ENCODE measurements around the gene DIPK2B. TPM values are rescaled to one million over a fixed set of nuclear protein-coding genes. Genes with fewer than 3 reads are reported as not detected.

DIPK2B gene
- polyA plus RNA-seq, 2 of the 4 experiments (the other 2 are of a cell fraction): not detected

DNA sequence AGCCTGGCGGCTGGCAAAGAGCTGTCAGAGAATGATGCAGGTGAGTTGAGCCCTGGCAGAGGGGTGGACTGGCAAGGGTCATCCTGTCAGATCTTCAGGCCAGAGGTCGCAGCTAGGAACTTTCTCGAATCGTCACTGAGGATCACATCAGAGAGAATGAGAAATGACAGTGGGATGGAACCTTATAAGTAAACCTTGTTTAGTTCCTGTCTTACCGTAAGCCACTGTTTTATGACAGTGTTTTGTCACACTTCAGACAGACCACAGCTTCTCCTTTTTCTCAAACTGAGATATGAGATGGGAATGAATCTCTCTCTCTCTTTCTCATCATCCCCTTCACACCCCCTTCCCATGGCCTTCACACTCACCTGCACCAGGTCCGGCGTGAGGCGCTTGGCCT, 9.3 kb downstream of the DIPK2B start:
- Histone ChIP-seq H3K27ac (no peak overlapping the region), H3K4me2 (no peak overlapping the region), H3K4me1 (no peaks in the 10 kb centered on the region), H3K4me3 (no peak overlapping the region), H3K9me3 (no peaks in the 10 kb centered on the region)
- FAIRE-seq (no peak), DNase-seq (ENCODE audit: low read depth in 1 of 2, low spot score in 1 of 2) (no peak), ATAC-seq (no peak)
- 83% methylated on average over 8 of the region's 8 CpGs for WGBS (ENCODE audit: missing lambda C conversion rate)
- POLR2A ChIA-PET: no interaction called here
- TF ChIP-seq JUN (IDR thresholded peaks at IDR 0.05) (no peak), CHD2 (IDR thresholded peaks at IDR 0.05; ENCODE audit: low read length, partially characterized antibody) (no peak)
- TF ChIP-seq, protein P1, sequence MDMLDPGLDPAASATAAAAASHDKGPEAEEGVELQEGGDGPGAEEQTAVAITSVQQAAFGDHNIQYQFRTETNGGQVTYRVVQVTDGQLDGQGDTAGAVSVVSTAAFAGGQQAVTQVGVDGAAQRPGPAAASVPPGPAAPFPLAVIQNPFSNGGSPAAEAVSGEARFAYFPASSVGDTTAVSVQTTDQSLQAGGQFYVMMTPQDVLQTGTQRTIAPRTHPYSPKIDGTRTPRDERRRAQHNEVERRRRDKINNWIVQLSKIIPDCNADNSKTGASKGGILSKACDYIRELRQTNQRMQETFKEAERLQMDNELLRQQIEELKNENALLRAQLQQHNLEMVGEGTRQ (IDR thresholded peaks at IDR 0.05): no peak
- CTCF ChIA-PET: no interaction called here

DNA sequence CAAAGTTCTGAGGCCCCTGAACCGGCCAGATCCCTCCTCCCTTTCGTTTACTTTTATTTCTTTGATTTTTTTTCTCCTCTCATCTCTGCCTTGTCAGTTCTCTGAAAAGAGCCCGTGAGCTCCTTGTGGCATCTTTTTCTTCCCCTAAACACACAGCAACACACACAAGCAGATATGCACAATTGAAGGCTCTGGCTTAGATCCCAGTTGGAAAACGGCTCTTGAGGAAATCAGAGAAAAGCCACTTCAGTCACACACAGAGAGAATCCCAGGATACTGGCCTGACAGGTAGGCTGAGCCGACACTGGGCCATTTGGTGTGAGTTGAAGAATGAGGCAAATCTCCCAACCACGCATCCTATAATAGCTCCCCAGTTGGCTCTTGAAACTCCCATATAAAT, 12.9 kb downstream of the DIPK2B start:
- no peaks in the 10 kb centered on the region for H3K9me3 ChIP-seq
- no peak overlapping the region; the same call in 2 of the 3 replicates for H3K4me3 ChIP-seq
- TF ChIP-seq NFE2L2 (conservative IDR thresholded peaks at IDR 0.05; ENCODE audit: low read length) (no peak), CBX2 (IDR thresholded peaks at IDR 0.05; ENCODE audit: borderline replicate concordance, low read depth) (no peak), KDM1A (IDR thresholded peaks at IDR 0.05; ENCODE audit: low read depth) (no peak), HOXB13 (CRISPR knock-in tag; IDR thresholded peaks at IDR 0.05; ENCODE audit: low read depth) (no peak), EHMT2 (IDR thresholded peaks at IDR 0.05; ENCODE audit: low read depth) (no peak), RAD21 (conservative IDR thresholded peaks at IDR 0.05 in 1 of 2, IDR thresholded peaks at IDR 0.05 in 1 of 2) (no peak), CEBPB (IDR thresholded peaks at IDR 0.05) (no peak)
- H3K4me1 ChIP-seq: no peaks in the 10 kb centered on the region
- FAIRE-seq (no peak), ATAC-seq (0 out of 6 replicates have a peak, but pooled peaks of 1 of the 2 experiments have one; percentile 27), DNase-seq (ENCODE audit: low read depth in 1 of 2, low spot score in 1 of 2) (no peak)
- POLR2A ChIA-PET: no interaction called here
- WGBS (ENCODE audit: missing lambda C conversion rate): 55% methylated on average over 6 of the region's 6 CpGs
- CTCF ChIA-PET: interaction anchor here (0.6 to 2.7 kb wide), 9 partner anchors 9 to 1229 kb away, joined by 3 to 24 read pairs (median 4); partner anchors contain the start of gene DIPK2B
- peak overlapping the region in 1 of 2 experiments; percentile 84; a peak in 3 of 6 replicates for H3K27ac ChIP-seq
- H3K4me2 ChIP-seq: peak overlapping the region; percentile 72

DNA sequence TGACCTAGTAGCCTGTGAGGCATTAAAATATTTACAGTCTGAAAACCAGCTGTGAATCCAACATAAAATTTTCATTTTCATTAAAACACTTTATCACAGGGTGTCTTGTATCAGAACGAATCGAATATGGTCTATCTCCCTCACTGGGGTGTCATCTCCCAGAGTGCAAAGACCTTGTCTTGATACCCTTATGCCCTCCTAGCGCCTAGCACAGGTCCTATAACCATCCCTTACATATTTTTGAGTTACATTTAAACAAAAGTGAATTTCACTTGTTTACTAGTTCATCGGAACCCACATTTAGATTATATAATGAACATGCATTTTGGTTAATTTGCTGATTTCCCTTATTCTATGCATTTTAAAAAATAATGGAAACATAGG, 14.0 kb downstream of the DIPK2B start:
- FAIRE-seq: no peak

DNA sequence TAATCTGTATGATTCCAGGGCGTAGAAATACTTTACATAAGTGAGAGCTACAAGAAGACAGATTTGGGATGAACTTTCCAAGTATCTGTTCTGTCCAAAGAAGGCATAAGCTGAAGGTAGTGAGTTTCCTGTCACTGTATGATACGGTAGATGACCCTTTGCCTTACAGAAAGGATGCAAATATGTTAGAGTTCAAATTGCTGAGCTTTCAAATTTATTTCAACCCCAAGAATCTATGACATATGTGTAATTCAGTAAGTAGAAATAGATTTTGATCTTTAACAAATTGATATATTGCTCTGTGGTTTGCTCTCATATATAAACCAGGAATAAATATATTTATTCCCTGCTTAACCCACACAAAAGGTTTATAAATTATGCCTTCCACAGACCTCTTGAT, 16.5 kb downstream of the DIPK2B start:
- CTCF ChIA-PET: no interaction called here

More for the DNA sequence above, 14.0 kb downstream of the DIPK2B start:
- H3K4me2 ChIP-seq: peak overlapping the region; percentile 72
- H3K4me1 ChIP-seq: no peaks in the 10 kb centered on the region
- 28% methylated on average over 4 of the region's 4 CpGs for WGBS (ENCODE audit: missing lambda C conversion rate)
- TF ChIP-seq FOXS1 (CRISPR knock-in tag; IDR thresholded peaks at IDR 0.05) (no peak), CHD4 (IDR thresholded peaks at IDR 0.05; ENCODE audit: borderline replicate concordance) (no peak), FOSL2 (IDR thresholded peaks at IDR 0.05) (no peak), FOSL2 (CRISPR knock-in tag; IDR thresholded peaks at IDR 0.05) (no peak), ESRRA (IDR thresholded peaks at IDR 0.05; ENCODE audit: borderline replicate concordance, low read length) (no peak), RCOR1 (IDR thresholded peaks at IDR 0.05; ENCODE audit: low read depth, low read length) (no peak), CHD2 (IDR thresholded peaks at IDR 0.05; ENCODE audit: low read length, partially characterized antibody) (no peak), EHMT2 (IDR thresholded peaks at IDR 0.05; ENCODE audit: low read depth) (no peak), FOSB (CRISPR knock-in tag; IDR thresholded peaks at IDR 0.05) (no peak), CBX8 (IDR thresholded peaks at IDR 0.05) (no peak), HEYL (CRISPR knock-in tag; IDR thresholded peaks at IDR 0.05) (no peak), EP300 (IDR thresholded peaks at IDR 0.05) (no peak)
- TF ChIP-seq, protein P2, sequence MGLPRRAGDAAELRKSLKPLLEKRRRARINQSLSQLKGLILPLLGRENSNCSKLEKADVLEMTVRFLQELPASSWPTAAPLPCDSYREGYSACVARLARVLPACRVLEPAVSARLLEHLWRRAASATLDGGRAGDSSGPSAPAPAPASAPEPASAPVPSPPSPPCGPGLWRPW (IDR thresholded peaks at IDR 0.05): no peak
- TF ChIP-seq, protein P3, sequence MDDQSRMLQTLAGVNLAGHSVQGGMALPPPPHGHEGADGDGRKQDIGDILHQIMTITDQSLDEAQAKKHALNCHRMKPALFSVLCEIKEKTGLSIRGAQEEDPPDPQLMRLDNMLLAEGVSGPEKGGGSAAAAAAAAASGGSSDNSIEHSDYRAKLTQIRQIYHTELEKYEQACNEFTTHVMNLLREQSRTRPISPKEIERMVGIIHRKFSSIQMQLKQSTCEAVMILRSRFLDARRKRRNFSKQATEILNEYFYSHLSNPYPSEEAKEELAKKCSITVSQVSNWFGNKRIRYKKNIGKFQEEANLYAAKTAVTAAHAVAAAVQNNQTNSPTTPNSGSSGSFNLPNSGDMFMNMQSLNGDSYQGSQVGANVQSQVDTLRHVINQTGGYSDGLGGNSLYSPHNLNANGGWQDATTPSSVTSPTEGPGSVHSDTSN (IDR thresholded peaks at IDR 0.05): no peak
- DNase-seq (ENCODE audit: low read depth in 1 of 2, low spot score in 1 of 2): no peak
- ATAC-seq: peak in 1 of 2 experiments; percentile 54; a peak in 3 of 6 replicates
- no peak overlapping the region for H3K27ac ChIP-seq
- no peak overlapping the region; the same call in 1 of the 3 replicates for H3K4me3 ChIP-seq
- H3K9me3 ChIP-seq: no peaks in the 10 kb centered on the region
- POLR2A ChIA-PET: no interaction called here
- CTCF ChIA-PET: interaction anchor here (0.8 to 2.7 kb wide), 14 partner anchors 9 to 942 kb away, joined by 3 to 24 read pairs (median 4); partner anchors contain the start of gene DIPK2B

More for the DNA sequence above, 16.5 kb downstream of the DIPK2B start:
- FAIRE-seq (peak; percentile 97), DNase-seq (ENCODE audit: low read depth in 1 of 2, low spot score in 1 of 2) (no peak), ATAC-seq (no peak)
- no peak overlapping the region for H3K4me3 ChIP-seq
- 86% methylated on average over 2 of the region's 2 CpGs for WGBS (ENCODE audit: missing lambda C conversion rate)
- H3K27ac ChIP-seq: no peak overlapping the region
- TF ChIP-seq MAFK (IDR thresholded peaks at IDR 0.05; ENCODE audit: partially characterized antibody) (peak; percentile 60), FOSB (CRISPR knock-in tag; IDR thresholded peaks at IDR 0.05) (no peak)
- TF ChIP-seq, protein P2 (IDR thresholded peaks at IDR 0.05): no peak
- TF ChIP-seq, protein P4, sequence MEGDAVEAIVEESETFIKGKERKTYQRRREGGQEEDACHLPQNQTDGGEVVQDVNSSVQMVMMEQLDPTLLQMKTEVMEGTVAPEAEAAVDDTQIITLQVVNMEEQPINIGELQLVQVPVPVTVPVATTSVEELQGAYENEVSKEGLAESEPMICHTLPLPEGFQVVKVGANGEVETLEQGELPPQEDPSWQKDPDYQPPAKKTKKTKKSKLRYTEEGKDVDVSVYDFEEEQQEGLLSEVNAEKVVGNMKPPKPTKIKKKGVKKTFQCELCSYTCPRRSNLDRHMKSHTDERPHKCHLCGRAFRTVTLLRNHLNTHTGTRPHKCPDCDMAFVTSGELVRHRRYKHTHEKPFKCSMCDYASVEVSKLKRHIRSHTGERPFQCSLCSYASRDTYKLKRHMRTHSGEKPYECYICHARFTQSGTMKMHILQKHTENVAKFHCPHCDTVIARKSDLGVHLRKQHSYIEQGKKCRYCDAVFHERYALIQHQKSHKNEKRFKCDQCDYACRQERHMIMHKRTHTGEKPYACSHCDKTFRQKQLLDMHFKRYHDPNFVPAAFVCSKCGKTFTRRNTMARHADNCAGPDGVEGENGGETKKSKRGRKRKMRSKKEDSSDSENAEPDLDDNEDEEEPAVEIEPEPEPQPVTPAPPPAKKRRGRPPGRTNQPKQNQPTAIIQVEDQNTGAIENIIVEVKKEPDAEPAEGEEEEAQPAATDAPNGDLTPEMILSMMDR (IDR thresholded peaks at IDR 0.05): no peak
- H3K9me3 ChIP-seq: peaks cover 5% of the 10 kb centered on the region; the same call in 2 of the 3 replicates
- no peaks in the 10 kb centered on the region for H3K4me1 ChIP-seq
- POLR2A ChIA-PET: no interaction called here
- H3K4me2 ChIP-seq: no peak overlapping the region
